ENCODE results near the gene CREB3L2. TPM values are rescaled to one million over a fixed set of nuclear protein-coding genes. Genes with fewer than 3 reads are reported as not detected.

CREB3L2 gene
- polyA plus RNA-seq, 1 of the 3 experiments (the other 2 are of a cell fraction) = 22.9 TPM

DNA sequence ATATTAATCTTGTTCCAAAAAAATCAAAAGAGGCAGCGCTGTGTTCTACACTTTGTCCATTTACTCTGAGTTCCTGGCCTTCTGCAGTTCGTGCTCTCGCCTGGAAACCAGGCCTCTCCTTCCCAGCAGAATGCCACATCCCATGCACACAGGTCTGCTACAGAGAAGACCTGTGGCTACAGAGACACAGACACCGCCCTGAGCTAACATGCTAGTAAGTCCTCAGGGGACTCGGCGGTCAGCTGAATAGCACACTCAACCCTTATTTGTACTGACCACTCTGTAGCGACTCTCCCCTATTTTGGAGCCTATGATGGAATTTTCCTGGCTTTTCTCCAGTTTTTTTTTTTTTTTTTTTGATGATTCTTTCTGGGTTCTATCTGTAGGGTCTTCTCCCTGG, 12.8 kb downstream of the CREB3L2 start:
- peaks cover 49 to 61% of the 10 kb centered on the region in 2 experiments for H3K4me1 ChIP-seq (ENCODE audit: control insufficient read depth in 1 of 2, insufficient read depth in 2 of 2, low read depth in 1 of 2, low read length in 1 of 2)
- TF ChIP-seq, protein P1, sequence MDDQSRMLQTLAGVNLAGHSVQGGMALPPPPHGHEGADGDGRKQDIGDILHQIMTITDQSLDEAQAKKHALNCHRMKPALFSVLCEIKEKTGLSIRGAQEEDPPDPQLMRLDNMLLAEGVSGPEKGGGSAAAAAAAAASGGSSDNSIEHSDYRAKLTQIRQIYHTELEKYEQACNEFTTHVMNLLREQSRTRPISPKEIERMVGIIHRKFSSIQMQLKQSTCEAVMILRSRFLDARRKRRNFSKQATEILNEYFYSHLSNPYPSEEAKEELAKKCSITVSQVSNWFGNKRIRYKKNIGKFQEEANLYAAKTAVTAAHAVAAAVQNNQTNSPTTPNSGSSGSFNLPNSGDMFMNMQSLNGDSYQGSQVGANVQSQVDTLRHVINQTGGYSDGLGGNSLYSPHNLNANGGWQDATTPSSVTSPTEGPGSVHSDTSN (IDR thresholded peaks at IDR 0.05) = no peak
- TF ChIP-seq FOXM1 (IDR thresholded peaks at IDR 0.05; ENCODE audit: low read depth) = no peak
- TF ChIP-seq MXI1 (IDR thresholded peaks at IDR 0.05; ENCODE audit: low read depth, low read length) = no peak
- TF ChIP-seq, protein P2, sequence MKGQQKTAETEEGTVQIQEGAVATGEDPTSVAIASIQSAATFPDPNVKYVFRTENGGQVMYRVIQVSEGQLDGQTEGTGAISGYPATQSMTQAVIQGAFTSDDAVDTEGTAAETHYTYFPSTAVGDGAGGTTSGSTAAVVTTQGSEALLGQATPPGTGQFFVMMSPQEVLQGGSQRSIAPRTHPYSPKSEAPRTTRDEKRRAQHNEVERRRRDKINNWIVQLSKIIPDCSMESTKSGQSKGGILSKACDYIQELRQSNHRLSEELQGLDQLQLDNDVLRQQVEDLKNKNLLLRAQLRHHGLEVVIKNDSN (IDR thresholded peaks at IDR 0.05; ENCODE audit: borderline replicate concordance, low read depth) = no peak
- no peak for TF ChIP-seq JUND (IDR thresholded peaks at IDR 0.05)
- no peak for TF ChIP-seq IRF3 (IDR thresholded peaks at IDR 0.05; ENCODE audit: low read depth, low read length)
- TF ChIP-seq, protein P3, sequence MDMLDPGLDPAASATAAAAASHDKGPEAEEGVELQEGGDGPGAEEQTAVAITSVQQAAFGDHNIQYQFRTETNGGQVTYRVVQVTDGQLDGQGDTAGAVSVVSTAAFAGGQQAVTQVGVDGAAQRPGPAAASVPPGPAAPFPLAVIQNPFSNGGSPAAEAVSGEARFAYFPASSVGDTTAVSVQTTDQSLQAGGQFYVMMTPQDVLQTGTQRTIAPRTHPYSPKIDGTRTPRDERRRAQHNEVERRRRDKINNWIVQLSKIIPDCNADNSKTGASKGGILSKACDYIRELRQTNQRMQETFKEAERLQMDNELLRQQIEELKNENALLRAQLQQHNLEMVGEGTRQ (IDR thresholded peaks at IDR 0.05; ENCODE audit: borderline replicate concordance, low read depth, low read length) = no peak
- TF ChIP-seq NRF1 (IDR thresholded peaks at IDR 0.05; ENCODE audit: low read depth, low read length) = no peak
- TF ChIP-seq FOSL2 (IDR thresholded peaks at IDR 0.05; ENCODE audit: borderline replicate concordance, low read depth) = no peak
- no peak for TF ChIP-seq YY1 (IDR thresholded peaks at IDR 0.05; ENCODE audit: low read depth)
- no peak for TF ChIP-seq RFX5 (IDR thresholded peaks at IDR 0.05; ENCODE audit: low read length)
- no peak for TF ChIP-seq GABPA (IDR thresholded peaks at IDR 0.05; ENCODE audit: low read depth)
- no peak for TF ChIP-seq MAX (IDR thresholded peaks at IDR 0.05; ENCODE audit: low read depth)
- no peak for TF ChIP-seq SIN3A (IDR thresholded peaks at IDR 0.05; ENCODE audit: borderline replicate concordance, low read depth, low read length)
- no peak for TF ChIP-seq POLR2AphosphoS5 (IDR thresholded peaks at IDR 0.05; ENCODE audit: low read depth, low read length)
- TF ChIP-seq EP300 (IDR thresholded peaks at IDR 0.05; ENCODE audit: borderline replicate concordance in 1 of 2, low read depth in 1 of 2, low read length in 1 of 2) = no peak
- TF ChIP-seq GATA2 (CRISPR knock-in tag; IDR thresholded peaks at IDR 0.05) = no peak
- WGBS (ENCODE audit: low lambda C conversion rate) = 98% methylated on average over 7 of the region's 7 CpGs
- peak overlapping the region; percentile 39 to 93; a peak in 2 of 4 replicates for H3K27ac ChIP-seq (ENCODE audit: low read depth in 2 of 2, low read length in 1 of 2)
- peaks cover 96% of the 10 kb centered on the region for H3K79me2 ChIP-seq (ENCODE audit: insufficient read depth)
- peaks cover 45% of the 10 kb centered on the region for H3F3A ChIP-seq (replicated peaks; ENCODE audit: insufficient read depth)
- no peak overlapping the region for H3K9ac ChIP-seq
- no peak overlapping the region for H3K4me3 ChIP-seq (ENCODE audit: low read depth in 2 of 2, low read length in 1 of 2)
- H3K27me3 ChIP-seq (ENCODE audit: insufficient read depth) = no peaks in the 10 kb centered on the region
- H3K4me2 ChIP-seq = no peak overlapping the region
- H3K36me3 ChIP-seq (replicated peaks in 1 of 2; ENCODE audit: control insufficient read depth in 1 of 2, insufficient read depth in 2 of 2, low read length in 1 of 2) = peaks cover 0 to 8% of the 10 kb centered on the region in 2 experiments
- H2AFZ ChIP-seq (ENCODE audit: low read depth) = no peak overlapping the region
- H3K9me3 ChIP-seq = no peaks in the 10 kb centered on the region
- no peaks in the 10 kb centered on the region for H4K20me1 ChIP-seq (ENCODE audit: insufficient read depth)
- ChIA-PET POLR2A (no interaction called here), CTCF (interaction anchor here (2.8 kb wide), 1 partner anchor 14 kb away, joined by 13 read pairs; the partner anchor contains the start of gene CREB3L2)
- no peaks in the 10 kb centered on the region for H3K9me2 ChIP-seq
- DNase-seq = no peak

Measured in SK-N-SH (cell line).